ENCODE data around the gene CDH19.

CDH19 gene

DNA sequence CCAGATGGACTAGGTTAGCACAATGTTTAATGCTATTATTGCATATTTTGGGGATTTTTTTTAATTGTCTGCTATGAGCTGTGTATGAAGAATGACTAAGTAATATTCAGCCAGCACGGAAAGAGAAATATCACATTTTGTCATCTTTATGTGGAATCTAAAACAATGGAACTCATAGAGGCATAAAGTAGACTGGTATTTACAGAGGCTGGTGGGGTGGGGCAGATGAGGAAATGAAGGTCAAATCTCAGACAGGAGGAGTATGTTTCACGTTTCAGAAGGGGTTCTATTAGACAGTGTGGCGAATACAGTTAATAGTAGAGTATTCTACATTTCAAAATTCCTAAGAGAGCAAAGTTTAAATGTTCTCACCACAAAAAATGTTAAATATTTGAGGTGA lies 4.7 kb downstream of the CDH19 start:
- Histone ChIP-seq H3K4me1 (ENCODE audit: control insufficient read depth, insufficient read depth, low read length) (no peaks in the 10 kb centered on the region), H3K9me3 (ENCODE audit: control insufficient read depth, insufficient read depth, low read depth, low read length) (no peaks in the 10 kb centered on the region), H3K27ac (ENCODE audit: extremely low read depth, low read depth, low read length) (no peak overlapping the region), H3K4me3 (ENCODE audit: low read depth, low read length) (no peak overlapping the region), H3K36me3 (ENCODE audit: control insufficient read depth in 2 of 2, insufficient read depth in 1 of 2, low read length in 2 of 2) (no peaks in the 10 kb centered on the region)
- ChIA-PET POLR2A (no interaction called here), CTCF (no interaction called here)
- TF ChIP-seq ZNF48 (tag by site-specific recombination; IDR thresholded peaks at IDR 0.05), result no peak

DNA sequence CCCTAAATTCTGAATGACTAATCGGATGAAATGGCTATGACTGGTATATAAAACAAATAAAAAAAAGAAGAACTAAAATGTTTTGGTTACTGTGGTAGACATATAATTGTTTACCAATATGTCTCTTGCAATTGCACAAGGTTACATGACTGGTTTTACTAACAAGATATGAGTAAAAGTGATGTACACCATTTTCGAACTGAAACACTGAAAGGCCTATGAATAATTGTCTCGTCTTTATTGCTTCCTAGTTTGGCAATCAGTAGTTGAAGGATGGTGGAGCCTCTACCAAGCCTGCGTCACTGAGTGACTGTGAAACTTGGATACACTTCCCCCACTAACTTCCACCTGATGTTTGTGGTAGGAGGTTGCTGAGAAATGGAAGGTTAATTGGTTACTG lies 16.5 kb downstream of the CDH19 start:
- CTCF ChIA-PET, result no interaction called here
- no peaks in the 10 kb centered on the region for H3K36me3 ChIP-seq (ENCODE audit: control insufficient read depth in 2 of 2, insufficient read depth in 1 of 2, low read length in 2 of 2)
- H3K4me1 ChIP-seq (ENCODE audit: control insufficient read depth, insufficient read depth, low read length), result no peaks in the 10 kb centered on the region
- no peak for TF ChIP-seq ZNF501 (tag by site-specific recombination; IDR thresholded peaks at IDR 0.05)
- no peak for TF ChIP-seq ZNF302 (tag by site-specific recombination; IDR thresholded peaks at IDR 0.05; ENCODE audit: low read depth)
- TF ChIP-seq REPIN1 (tag by site-specific recombination; IDR thresholded peaks at IDR 0.05; ENCODE audit: low read depth), result no peak
- TF ChIP-seq FEZF1 (tag by site-specific recombination; IDR thresholded peaks at IDR 0.05), result no peak
- TF ChIP-seq ZNF660 (tag by site-specific recombination; IDR thresholded peaks at IDR 0.05), result no peak
- TF ChIP-seq ZNF473 (tag by site-specific recombination; IDR thresholded peaks at IDR 0.05), result no peak
- H3K9me3 ChIP-seq (ENCODE audit: control insufficient read depth, insufficient read depth, low read depth, low read length), result no peaks in the 10 kb centered on the region
- POLR2A ChIA-PET, result no interaction called here
- H3K27ac ChIP-seq (ENCODE audit: extremely low read depth, low read depth, low read length), result no peak overlapping the region
- no peak overlapping the region for H3K4me3 ChIP-seq (ENCODE audit: low read depth, low read length)

DNA sequence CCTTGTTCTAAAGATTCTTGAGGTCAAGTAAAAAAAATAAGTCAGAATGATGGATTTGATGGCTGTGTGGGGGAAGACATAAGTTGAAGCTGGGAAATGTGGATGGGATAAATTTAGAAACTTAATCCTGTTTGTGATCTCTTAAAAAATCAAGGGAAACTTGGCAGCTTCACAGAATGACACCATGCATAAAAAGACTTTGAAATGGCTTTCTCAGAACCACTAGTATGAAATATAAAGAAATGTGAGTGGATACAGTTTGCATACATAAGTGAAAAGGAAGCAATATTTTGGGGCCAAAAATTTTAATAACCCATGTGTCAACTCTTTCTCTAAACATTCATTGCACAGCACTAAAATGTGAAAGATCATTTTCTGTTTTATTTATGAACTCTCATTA lies 21.7 kb downstream of the CDH19 start:
- no peak overlapping the region for H3K27ac ChIP-seq (ENCODE audit: extremely low read depth, low read depth, low read length)
- H3K36me3 ChIP-seq (ENCODE audit: control insufficient read depth in 2 of 2, insufficient read depth in 1 of 2, low read length in 2 of 2), result no peaks in the 10 kb centered on the region
- no peaks in the 10 kb centered on the region for H3K9me3 ChIP-seq (ENCODE audit: control insufficient read depth, insufficient read depth, low read depth, low read length)
- CTCF ChIA-PET, result no interaction called here
- POLR2A ChIA-PET, result no interaction called here
- no peak for TF ChIP-seq ZNF239 (tag by site-specific recombination; IDR thresholded peaks at IDR 0.05)
- no peak for TF ChIP-seq MYNN (tag by site-specific recombination; IDR thresholded peaks at IDR 0.05; ENCODE audit: borderline replicate concordance)
- TF ChIP-seq, protein P1, sequence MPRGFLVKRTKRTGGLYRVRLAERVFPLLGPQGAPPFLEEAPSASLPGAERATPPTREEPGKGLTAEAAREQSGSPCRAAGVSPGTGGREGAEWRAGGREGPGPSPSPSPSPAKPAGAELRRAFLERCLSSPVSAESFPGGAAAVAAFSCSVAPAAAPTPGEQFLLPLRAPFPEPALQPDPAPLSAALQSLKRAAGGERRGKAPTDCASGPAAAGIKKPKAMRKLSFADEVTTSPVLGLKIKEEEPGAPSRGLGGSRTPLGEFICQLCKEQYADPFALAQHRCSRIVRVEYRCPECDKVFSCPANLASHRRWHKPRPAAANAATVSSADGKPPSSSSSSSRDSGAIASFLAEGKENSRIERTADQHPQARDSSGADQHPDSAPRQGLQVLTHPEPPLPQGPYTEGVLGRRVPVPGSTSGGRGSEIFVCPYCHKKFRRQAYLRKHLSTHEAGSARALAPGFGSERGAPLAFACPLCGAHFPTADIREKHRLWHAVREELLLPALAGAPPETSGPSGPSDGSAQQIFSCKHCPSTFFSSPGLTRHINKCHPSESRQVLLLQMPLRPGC (tag by site-specific recombination; IDR thresholded peaks at IDR 0.05), result no peak
- TF ChIP-seq SETDB1 (IDR thresholded peaks at IDR 0.05; ENCODE audit: insufficient read length, low read length), result no peak
- TF ChIP-seq, protein P2, sequence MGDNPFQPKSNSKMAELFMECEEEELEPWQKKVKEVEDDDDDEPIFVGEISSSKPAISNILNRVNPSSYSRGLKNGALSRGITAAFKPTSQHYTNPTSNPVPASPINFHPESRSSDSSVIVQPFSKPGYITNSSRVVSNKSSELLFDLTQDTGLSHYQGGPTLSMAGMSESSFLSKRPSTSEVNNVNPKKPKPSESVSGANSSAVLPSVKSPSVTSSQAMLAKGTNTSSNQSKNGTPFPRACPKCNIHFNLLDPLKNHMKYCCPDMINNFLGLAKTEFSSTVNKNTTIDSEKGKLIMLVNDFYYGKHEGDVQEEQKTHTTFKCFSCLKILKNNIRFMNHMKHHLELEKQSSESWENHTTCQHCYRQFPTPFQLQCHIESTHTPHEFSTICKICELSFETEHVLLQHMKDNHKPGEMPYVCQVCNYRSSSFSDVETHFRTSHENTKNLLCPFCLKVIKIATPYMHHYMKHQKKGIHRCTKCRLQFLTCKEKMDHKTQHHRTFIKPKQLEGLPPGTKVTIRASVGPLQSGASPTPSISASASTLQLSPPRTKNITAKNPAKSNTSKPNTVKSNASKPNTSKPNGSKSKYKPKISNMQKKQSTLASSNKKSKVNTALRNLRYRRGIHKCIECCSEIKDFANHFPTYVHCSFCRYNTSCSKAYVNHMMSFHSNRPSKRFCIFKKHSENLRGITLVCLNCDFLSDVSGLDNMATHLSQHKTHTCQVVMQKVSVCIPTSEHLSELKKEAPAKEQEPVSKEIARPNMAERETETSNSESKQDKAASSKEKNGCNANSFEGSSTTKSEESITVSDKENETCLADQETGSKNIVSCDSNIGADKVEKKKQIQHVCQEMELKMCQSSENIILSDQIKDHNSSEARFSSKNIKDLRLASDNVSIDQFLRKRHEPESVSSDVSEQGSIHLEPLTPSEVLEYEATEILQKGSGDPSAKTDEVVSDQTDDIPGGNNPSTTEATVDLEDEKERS (tag by site-specific recombination; IDR thresholded peaks at IDR 0.05), result no peak
- H3K4me3 ChIP-seq (ENCODE audit: low read depth, low read length), result no peak overlapping the region
- no peaks in the 10 kb centered on the region for H3K4me1 ChIP-seq (ENCODE audit: control insufficient read depth, insufficient read depth, low read length)

DNA sequence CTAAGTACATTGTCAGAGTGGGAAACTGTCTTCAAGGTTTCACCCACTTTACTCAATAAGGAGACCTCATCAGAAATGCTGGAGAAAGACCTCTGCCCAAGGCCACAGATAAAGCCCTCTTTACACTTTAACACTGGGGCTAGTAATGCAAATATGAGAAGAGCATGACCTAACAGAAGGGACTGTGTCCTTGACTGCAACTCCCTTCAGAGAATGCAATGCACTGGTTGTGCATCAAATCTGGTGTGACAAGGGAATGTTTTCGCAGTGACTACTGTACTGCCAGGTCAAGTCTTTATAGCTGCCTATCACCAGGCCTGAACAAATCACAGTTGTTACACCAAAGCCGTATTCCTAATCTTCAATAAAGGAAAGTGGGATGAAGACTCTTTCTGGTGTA lies 28.6 kb downstream of the CDH19 start:
- no peaks in the 10 kb centered on the region for H3K36me3 ChIP-seq (ENCODE audit: control insufficient read depth in 2 of 2, insufficient read depth in 1 of 2, low read length in 2 of 2)
- no peak overlapping the region for H3K27ac ChIP-seq (ENCODE audit: extremely low read depth, low read depth, low read length)
- H3K4me3 ChIP-seq (ENCODE audit: low read depth, low read length), result no peak overlapping the region
- ChIA-PET POLR2A (no interaction called here), CTCF (no interaction called here)
- H3K4me1 ChIP-seq (ENCODE audit: control insufficient read depth, insufficient read depth, low read length), result no peaks in the 10 kb centered on the region
- TF ChIP-seq ZSCAN30 (tag by site-specific recombination; IDR thresholded peaks at IDR 0.05) (no peak), ZNF561 (tag by site-specific recombination; IDR thresholded peaks at IDR 0.05; ENCODE audit: borderline replicate concordance) (no peak), ZNF433 (tag by site-specific recombination; IDR thresholded peaks at IDR 0.05; ENCODE audit: low read depth) (no peak), ZNF600 (tag by site-specific recombination; IDR thresholded peaks at IDR 0.05) (no peak)
- TF ChIP-seq, protein P3, sequence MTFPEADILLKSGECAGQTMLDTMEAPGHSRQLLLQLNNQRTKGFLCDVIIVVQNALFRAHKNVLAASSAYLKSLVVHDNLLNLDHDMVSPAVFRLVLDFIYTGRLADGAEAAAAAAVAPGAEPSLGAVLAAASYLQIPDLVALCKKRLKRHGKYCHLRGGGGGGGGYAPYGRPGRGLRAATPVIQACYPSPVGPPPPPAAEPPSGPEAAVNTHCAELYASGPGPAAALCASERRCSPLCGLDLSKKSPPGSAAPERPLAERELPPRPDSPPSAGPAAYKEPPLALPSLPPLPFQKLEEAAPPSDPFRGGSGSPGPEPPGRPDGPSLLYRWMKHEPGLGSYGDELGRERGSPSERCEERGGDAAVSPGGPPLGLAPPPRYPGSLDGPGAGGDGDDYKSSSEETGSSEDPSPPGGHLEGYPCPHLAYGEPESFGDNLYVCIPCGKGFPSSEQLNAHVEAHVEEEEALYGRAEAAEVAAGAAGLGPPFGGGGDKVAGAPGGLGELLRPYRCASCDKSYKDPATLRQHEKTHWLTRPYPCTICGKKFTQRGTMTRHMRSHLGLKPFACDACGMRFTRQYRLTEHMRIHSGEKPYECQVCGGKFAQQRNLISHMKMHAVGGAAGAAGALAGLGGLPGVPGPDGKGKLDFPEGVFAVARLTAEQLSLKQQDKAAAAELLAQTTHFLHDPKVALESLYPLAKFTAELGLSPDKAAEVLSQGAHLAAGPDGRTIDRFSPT (tag by site-specific recombination; IDR thresholded peaks at IDR 0.05), result no peak
- TF ChIP-seq, protein P4, sequence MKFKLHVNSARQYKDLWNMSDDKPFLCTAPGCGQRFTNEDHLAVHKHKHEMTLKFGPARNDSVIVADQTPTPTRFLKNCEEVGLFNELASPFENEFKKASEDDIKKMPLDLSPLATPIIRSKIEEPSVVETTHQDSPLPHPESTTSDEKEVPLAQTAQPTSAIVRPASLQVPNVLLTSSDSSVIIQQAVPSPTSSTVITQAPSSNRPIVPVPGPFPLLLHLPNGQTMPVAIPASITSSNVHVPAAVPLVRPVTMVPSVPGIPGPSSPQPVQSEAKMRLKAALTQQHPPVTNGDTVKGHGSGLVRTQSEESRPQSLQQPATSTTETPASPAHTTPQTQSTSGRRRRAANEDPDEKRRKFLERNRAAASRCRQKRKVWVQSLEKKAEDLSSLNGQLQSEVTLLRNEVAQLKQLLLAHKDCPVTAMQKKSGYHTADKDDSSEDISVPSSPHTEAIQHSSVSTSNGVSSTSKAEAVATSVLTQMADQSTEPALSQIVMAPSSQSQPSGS (tag by site-specific recombination; IDR thresholded peaks at IDR 0.05; ENCODE audit: low read depth), result no peak
- H3K9me3 ChIP-seq (ENCODE audit: control insufficient read depth, insufficient read depth, low read depth, low read length), result no peaks in the 10 kb centered on the region

All from HEK293 (cell line).